Activated CD8-positive, alpha-beta T cell treated with anti-CD3 and anti-CD28 coated beads, Interleukin-2, amount 10 ng/mL, durations not matched to agents 7 days and 5 days (primary cell): Measurements from ENCODE around the gene DLG2. TPM values are rescaled to one million over a fixed set of nuclear protein-coding genes. Genes with fewer than 3 reads are reported as not detected.
"Not testable (repeated sequence)": the region's sequence is repeated elsewhere in the genome, so short reads cannot be mapped to it uniquely, and the experiment has no call there.

Source experiments
- ATAC-seq: fragments of 150-1000 bp; cut with Tn5 transposase; one replicate; pipeline ENCODE4 v1.10.0; 2021; ENCODE audit warnings: moderate library complexity
- CTCF ChIA-PET: fragments of 350-600 bp; sonication (Branson Sonifier 250); formaldehyde crosslinking; loops from one replicate; lab custom pipeline; 2021; ENCODE audit warnings: antibody characterized with exemption; lab: Charles Lee
- POLR2A ChIA-PET: fragments of 350-600 bp; sonication (Branson Sonifier 250); formaldehyde crosslinking; loops from one replicate; lab custom pipeline; 2021; ENCODE audit warnings: antibody characterized with exemption; lab: Charles Lee
- DNase-seq: peaks from one replicate; pipeline ENCODE4 v3.0.0-alpha.2; 2020
- H3K27ac Mint-ChIP-seq: one replicate; pipeline ENCODE4 v1.8.0; 2021; ENCODE audit warnings: mild to moderate bottlenecking, mixed read lengths
- H3K27me3 Mint-ChIP-seq: one replicate; pipeline ENCODE4 v1.8.0; 2021; ENCODE audit warnings: low read depth, mixed read lengths
- H3K36me3 Mint-ChIP-seq: one replicate; pipeline ENCODE4 v1.8.0; 2021; ENCODE audit warnings: low read depth, mixed read lengths
- H3K4me1 Mint-ChIP-seq: one replicate; pipeline ENCODE4 v1.8.0; 2021; ENCODE audit warnings: low read depth, mixed read lengths
- H3K4me3 Mint-ChIP-seq: one replicate; pipeline ENCODE4 v1.8.0; 2021; ENCODE audit warnings: mild to moderate bottlenecking, mixed read lengths
- H3K9me3 Mint-ChIP-seq: one replicate; pipeline ENCODE4 v1.8.0; 2022; ENCODE audit warnings: mixed read lengths; ENCODE audit not compliant: insufficient read depth
- total RNA-seq, 2 experiments: library from RNA; stranded (reverse); gene quantifications; one replicate each; pipeline ENCODE4 v1.2.3, GENCODE V29; 2021

DLG2 gene
- total RNA-seq, 2 experiments from 2014 or later: 1.3 to 1.6 TPM

DNA sequence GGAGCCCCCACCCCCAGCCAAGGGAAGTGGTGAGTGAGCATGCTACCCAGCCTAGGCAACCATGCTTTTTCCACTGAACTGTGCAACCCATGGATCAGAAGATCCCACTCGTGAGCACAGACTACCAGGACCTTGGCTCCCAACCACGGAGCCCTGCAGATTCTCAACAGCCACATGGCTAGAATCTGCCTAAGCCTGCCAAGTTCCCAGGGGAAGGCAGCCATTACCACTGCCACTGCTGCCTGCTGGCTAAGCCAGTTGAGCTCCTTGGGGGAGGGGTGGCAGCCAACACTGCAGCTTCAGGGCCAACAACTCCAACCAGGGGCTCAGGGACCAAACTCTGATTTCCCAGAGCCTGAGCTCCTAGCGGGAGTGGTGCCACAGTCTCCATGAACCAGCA is 195.8 kb downstream of the DLG2 start:
- no peaks in the 10 kb centered on the region for H3K36me3 Mint-ChIP-seq
- no peak overlapping the region for H3K4me3 Mint-ChIP-seq
- no peak overlapping the region for H3K27ac Mint-ChIP-seq
- ATAC-seq (no peak), DNase-seq (no peak)
- no peaks in the 10 kb centered on the region for H3K4me1 Mint-ChIP-seq
- no peaks in the 10 kb centered on the region for H3K27me3 Mint-ChIP-seq
- ChIA-PET POLR2A (no interaction called here), CTCF (no interaction called here)
- peaks cover 9% of the 10 kb centered on the region for H3K9me3 Mint-ChIP-seq

DNA sequence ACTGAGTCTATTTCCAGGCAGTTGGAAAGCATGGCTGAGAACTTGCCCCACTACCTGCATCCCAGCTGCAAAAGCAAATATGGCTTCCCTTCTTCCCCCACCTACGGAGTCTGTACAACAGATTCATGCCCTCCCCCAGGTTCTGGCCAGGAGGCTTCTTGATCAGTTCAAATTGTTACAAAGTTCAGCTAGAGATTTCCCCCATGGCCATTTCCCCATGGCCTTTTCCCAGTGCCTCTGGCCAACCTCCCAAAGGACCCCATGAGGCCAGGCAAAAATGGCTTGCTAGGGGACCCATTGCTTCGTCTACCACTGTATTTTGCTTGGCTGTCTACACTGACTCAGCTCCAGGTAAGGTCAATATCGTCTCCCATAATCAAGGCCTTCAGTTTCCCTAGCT is 203.3 kb downstream of the DLG2 start:
- Mint-ChIP-seq H3K9me3 (peaks cover 30% of the 10 kb centered on the region), H3K4me3 (no peak overlapping the region), H3K36me3 (no peaks in the 10 kb centered on the region), H3K27me3 (no peaks in the 10 kb centered on the region), H3K4me1 (no peaks in the 10 kb centered on the region), H3K27ac (no peak overlapping the region)
- CTCF ChIA-PET: no interaction called here
- no peak for DNase-seq
- ATAC-seq: no peak
- POLR2A ChIA-PET: no interaction called here

DNA sequence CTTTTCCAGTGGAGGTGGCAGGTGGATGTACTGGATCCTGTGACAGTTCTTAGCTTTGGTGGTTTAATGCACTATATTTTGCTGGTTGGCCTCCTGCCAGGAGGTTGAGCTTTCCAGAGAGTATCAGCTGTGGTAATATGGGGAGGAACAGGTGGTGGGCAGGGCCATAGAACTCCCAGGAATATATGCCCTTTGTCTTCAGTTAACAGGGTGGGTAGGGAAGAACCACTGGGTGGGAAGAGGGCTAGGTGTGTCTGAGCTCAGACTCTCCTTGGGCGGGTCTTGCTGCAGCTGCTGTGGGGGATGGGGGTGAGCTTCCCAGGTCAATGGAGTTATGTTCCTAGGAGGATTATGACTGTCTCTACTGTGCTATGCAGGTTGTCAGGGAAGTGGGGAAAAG is 203.8 kb downstream of the DLG2 start:
- Mint-ChIP-seq H3K9me3 (peaks cover 31% of the 10 kb centered on the region), H3K27ac (no peak overlapping the region), H3K4me1 (no peaks in the 10 kb centered on the region), H3K36me3 (no peaks in the 10 kb centered on the region), H3K4me3 (no peak overlapping the region), H3K27me3 (no peaks in the 10 kb centered on the region)
- no peak for DNase-seq
- no peak for ATAC-seq
- POLR2A ChIA-PET: no interaction called here
- CTCF ChIA-PET: no interaction called here

DNA sequence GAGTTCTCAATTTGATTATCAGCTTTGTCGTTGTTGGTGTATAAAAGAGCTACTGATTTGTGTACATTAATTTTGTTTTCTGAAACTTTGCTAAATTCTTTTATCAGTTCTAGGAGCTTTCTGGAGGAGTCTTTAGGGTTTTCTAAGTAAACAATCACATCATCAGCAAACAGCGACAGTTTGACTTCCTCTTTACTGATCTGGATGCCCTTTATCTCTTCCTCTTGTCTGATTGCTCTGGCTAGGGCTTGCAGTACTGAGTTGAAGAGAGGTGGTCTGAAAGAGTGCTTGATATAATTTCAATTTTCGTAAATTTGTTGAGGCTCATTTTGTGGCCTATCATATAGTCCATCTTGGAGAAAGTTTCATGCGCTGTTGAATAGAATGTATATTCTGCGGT is 213.0 kb downstream of the DLG2 start:
- Mint-ChIP-seq H3K27me3 (no peaks in the 10 kb centered on the region), H3K4me1 (no peaks in the 10 kb centered on the region), H3K27ac (no peak overlapping the region), H3K9me3 (peaks cover 7% of the 10 kb centered on the region), H3K36me3 (no peaks in the 10 kb centered on the region), H3K4me3 (no peak overlapping the region)
- CTCF ChIA-PET: no interaction called here
- POLR2A ChIA-PET: no interaction called here
- DNase-seq (no peak), ATAC-seq (no peak)

DNA sequence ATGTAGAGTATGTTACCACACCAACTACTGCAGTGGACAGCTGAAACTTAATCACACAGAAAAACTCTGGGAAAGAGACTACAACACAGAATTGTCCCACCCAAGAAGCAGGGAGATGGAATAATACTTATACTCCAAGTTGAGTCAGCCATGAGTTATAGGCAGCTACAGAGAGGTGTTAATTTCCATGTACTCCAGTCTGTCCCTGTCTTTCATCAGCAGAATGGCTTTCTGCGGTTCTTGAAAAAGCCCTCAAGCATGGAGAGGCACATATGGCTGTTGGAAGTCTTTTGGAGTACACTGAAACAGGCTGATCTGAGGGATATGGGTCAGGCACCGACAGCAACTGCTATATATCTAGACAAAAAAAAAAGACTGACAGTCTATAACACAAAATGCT is 219.5 kb downstream of the DLG2 start:
- Mint-ChIP-seq H3K4me3 (no peak overlapping the region), H3K36me3 (no peaks in the 10 kb centered on the region), H3K27me3 (no peaks in the 10 kb centered on the region), H3K27ac (no peak overlapping the region), H3K4me1 (no peaks in the 10 kb centered on the region), H3K9me3 (peaks cover 6% of the 10 kb centered on the region)
- POLR2A ChIA-PET: no interaction called here
- ATAC-seq: no peak
- CTCF ChIA-PET: no interaction called here
- no peak for DNase-seq

DNA sequence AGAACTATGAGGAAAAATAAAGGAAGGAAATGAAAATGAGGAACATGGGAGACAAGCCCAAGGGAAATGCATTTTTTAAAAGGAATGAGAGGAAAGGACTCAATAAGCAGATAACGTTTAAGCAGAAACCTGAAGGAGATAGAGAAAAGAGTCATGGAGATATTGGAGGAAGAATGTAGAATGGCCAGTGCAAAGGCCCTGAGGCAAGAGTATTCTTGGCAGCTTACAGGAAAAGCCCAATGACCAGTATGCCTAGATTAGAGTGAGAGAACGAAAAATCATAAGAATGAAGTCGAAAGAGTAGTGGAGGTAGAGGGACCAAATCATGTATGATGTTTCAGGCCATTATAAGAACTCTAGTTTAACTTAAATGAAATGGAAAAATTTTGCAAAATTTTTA is 220.3 kb downstream of the DLG2 start:
- ChIA-PET CTCF (no interaction called here), POLR2A (no interaction called here)
- Mint-ChIP-seq H3K36me3 (no peaks in the 10 kb centered on the region), H3K27me3 (no peaks in the 10 kb centered on the region), H3K4me3 (no peak overlapping the region), H3K9me3 (peaks cover 6% of the 10 kb centered on the region), H3K4me1 (no peaks in the 10 kb centered on the region), H3K27ac (no peak overlapping the region)
- no peak for DNase-seq
- ATAC-seq: no peak

DNA sequence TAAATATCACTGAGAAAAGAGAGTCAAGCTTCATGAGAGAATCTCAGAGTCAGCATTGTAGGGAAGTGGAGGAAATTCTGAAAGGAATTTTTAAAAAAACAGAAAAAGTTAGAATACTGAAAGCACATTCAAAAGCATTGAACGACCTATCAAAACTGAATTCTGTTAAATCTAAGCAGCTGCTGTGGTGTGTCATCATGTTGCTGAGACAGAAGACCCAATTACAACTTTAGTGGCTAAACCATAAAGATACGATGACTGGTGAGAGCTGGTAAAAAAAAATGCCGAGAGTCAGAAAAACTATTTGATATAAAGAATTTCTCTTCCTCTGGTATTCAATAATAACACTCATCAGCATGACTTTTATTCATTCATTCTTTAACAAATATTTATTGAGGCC is 220.8 kb downstream of the DLG2 start:
- no peak overlapping the region for H3K27ac Mint-ChIP-seq
- DNase-seq (no peak), ATAC-seq (no peak)
- H3K4me1 Mint-ChIP-seq: no peaks in the 10 kb centered on the region
- H3K27me3 Mint-ChIP-seq: no peaks in the 10 kb centered on the region
- ChIA-PET POLR2A (no interaction called here), CTCF (no interaction called here)
- H3K9me3 Mint-ChIP-seq: peaks cover 6% of the 10 kb centered on the region
- H3K4me3 Mint-ChIP-seq: no peak overlapping the region
- H3K36me3 Mint-ChIP-seq: no peaks in the 10 kb centered on the region

DNA sequence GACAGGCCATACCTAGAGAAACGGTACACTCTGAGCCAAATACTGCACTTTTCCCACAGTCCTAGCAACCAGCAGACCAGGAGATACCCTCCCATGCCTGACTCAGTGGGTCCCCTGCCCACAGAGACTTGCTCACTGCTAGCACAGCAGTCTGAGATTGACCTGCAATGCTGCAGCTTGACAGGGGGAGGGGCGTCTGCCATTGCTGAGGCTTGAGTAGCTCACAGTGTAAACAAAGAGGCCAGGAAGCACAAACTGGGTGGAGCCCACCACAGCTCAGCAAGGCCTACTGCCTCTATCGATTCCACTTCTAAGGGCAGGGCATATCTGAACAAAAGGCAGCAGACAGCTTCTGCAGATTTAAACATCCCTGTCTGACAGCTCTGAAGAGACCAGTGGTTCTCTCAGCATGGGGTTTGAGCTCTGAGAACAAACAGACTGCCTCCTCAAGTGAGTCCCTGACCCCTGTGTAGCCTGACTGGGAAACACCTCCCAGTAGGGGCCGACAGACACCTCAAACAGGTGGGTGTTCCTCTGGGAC is 231.6 kb downstream of the DLG2 start:
- DNase-seq, POLR2A ChIA-PET, CTCF ChIA-PET, H3K4me3 Mint-ChIP-seq, ATAC-seq, H3K27me3 Mint-ChIP-seq, H3K36me3 Mint-ChIP-seq, H3K4me1 Mint-ChIP-seq, H3K27ac Mint-ChIP-seq: not testable (repeated sequence)
- H3K9me3 Mint-ChIP-seq: peaks cover 21% of the 10 kb centered on the region

DNA sequence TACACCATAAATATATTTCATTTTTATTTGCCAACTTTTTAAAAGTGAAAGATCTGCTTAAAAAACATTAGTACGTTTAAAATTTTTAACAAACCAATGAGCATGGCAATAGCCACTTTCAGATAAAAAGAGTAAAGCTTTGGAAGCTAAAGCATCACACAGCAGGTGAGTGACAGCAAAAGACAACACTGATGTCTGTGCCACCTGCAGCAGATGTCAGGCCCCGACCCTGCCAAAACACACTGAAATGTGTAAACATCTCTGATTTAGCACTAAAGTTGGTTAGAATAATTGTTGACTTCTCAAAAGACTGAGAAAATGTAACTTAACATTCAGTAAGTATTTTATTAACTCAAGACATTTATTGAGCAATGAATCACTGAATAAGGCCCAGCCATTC is 232.9 kb downstream of the DLG2 start:
- Mint-ChIP-seq H3K9me3 (peaks cover 22% of the 10 kb centered on the region), H3K27ac (no peak overlapping the region), H3K4me1 (no peaks in the 10 kb centered on the region), H3K36me3 (no peaks in the 10 kb centered on the region), H3K27me3 (no peaks in the 10 kb centered on the region), H3K4me3 (no peak overlapping the region)
- DNase-seq (no peak), ATAC-seq (no peak)
- POLR2A ChIA-PET: no interaction called here
- CTCF ChIA-PET: no interaction called here

DNA sequence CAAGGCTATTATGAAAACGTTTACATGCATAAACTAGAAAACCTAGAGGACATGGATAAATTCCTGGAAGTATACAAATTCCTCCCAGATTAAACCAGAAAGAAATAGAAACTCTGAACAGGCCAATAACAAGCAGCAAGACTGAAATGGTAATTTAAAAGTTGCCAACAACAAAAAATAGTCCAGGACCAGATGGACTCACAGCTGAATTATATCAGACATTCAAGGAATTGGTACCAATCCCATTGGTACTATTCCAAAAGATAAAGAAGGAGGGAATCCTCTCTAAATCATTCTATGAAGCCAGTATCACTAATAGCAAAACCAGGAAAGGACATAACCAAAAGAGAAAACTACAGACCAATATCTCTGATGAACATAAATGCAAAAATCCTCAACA is 236.0 kb downstream of the DLG2 start:
- no peaks in the 10 kb centered on the region for H3K27me3 Mint-ChIP-seq
- no peak for DNase-seq
- ATAC-seq: no peak
- ChIA-PET POLR2A (no interaction called here), CTCF (no interaction called here)
- peaks cover 17% of the 10 kb centered on the region for H3K9me3 Mint-ChIP-seq
- no peak overlapping the region for H3K4me3 Mint-ChIP-seq
- H3K27ac Mint-ChIP-seq: no peak overlapping the region
- no peaks in the 10 kb centered on the region for H3K36me3 Mint-ChIP-seq
- no peaks in the 10 kb centered on the region for H3K4me1 Mint-ChIP-seq

DNA sequence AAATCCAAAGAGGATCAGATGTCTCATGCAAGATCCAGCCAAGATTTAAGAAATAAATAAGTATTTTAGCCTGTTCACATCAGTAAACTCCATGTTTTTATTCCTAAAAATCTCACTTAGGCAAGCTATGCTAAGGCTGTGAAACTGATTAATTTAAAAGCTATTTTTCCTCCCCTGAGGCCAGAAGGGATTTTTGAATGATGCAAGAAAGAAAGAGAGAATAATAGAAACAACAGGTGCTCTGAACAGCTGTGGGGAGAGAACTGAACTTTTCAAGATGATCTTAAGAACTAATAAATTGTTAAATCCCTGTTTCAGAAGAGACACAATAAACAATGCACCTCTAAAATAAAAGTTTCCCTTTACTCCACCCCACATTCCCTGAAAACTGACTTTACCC is 241.6 kb downstream of the DLG2 start:
- CTCF ChIA-PET: no interaction called here
- POLR2A ChIA-PET: no interaction called here
- Mint-ChIP-seq H3K27me3 (no peaks in the 10 kb centered on the region), H3K27ac (no peak overlapping the region), H3K9me3 (peaks cover 12% of the 10 kb centered on the region), H3K36me3 (no peaks in the 10 kb centered on the region), H3K4me3 (no peak overlapping the region), H3K4me1 (no peaks in the 10 kb centered on the region)
- ATAC-seq: no peak
- DNase-seq: no peak

DNA sequence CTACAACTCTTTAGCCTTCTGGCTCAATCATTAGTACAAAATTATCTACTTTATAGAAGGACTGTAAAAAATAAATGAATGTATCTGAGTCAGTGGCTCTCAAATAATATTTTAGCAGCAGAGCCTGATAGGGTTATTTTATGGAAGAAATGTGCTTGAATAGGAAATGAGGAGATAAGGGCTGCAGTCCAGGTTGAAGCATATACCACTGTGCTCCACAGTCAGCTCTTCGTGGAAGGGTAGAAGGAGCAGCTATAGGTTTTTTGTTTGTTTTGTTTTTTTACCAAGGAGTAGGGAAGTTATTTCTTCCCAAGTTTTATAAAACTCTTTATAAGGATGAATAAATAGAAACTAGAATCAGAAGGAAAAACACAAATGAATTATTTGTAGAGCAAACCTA is 242.0 kb downstream of the DLG2 start:
- no peaks in the 10 kb centered on the region for H3K4me1 Mint-ChIP-seq
- POLR2A ChIA-PET: no interaction called here
- DNase-seq (no peak), ATAC-seq (no peak)
- no peak overlapping the region for H3K4me3 Mint-ChIP-seq
- H3K27ac Mint-ChIP-seq: no peak overlapping the region
- H3K36me3 Mint-ChIP-seq: no peaks in the 10 kb centered on the region
- H3K27me3 Mint-ChIP-seq: no peaks in the 10 kb centered on the region
- H3K9me3 Mint-ChIP-seq: peaks cover 12% of the 10 kb centered on the region
- CTCF ChIA-PET: no interaction called here

DNA sequence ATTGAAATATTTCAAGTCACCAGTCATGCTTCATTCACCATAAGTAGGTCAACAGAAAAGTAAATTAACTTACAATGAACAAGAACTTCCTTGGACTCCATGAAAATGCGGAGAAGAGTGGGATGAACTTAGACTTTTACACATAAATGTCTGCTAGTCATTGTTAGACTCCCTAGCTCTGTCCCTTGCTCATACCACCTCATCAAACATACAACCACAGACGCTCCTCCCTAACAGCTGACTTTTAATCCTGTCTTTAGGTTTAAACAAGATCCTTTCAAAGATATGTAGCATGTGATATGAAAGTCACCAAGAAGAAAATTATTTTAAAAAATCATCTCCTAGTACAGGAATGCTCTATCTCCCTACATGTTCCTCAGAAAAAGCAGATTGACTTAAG is 248.1 kb downstream of the DLG2 start:
- ATAC-seq (no peak), DNase-seq (no peak)
- Mint-ChIP-seq H3K9me3 (peaks cover 9% of the 10 kb centered on the region), H3K27me3 (no peaks in the 10 kb centered on the region), H3K36me3 (no peaks in the 10 kb centered on the region), H3K27ac (no peak overlapping the region), H3K4me1 (no peaks in the 10 kb centered on the region), H3K4me3 (no peak overlapping the region)
- ChIA-PET CTCF (no interaction called here), POLR2A (no interaction called here)
